SHP77 (cell line): Measurements from ENCODE around the gene UCP2.
A peak's percentile ranks its signal among the peaks of the same experiment; 100 is the strongest.
"Not testable (repeated sequence)": the region's sequence is repeated elsewhere in the genome, so short reads cannot be mapped to it uniquely, and the experiment has no call there.

Experiments used
- DNase-seq, 2 experiments: peaks; one replicate each; lab custom pipeline; 2025; lab: John Stamatoyannopoulos, UW

The UCP2 gene

DNA sequence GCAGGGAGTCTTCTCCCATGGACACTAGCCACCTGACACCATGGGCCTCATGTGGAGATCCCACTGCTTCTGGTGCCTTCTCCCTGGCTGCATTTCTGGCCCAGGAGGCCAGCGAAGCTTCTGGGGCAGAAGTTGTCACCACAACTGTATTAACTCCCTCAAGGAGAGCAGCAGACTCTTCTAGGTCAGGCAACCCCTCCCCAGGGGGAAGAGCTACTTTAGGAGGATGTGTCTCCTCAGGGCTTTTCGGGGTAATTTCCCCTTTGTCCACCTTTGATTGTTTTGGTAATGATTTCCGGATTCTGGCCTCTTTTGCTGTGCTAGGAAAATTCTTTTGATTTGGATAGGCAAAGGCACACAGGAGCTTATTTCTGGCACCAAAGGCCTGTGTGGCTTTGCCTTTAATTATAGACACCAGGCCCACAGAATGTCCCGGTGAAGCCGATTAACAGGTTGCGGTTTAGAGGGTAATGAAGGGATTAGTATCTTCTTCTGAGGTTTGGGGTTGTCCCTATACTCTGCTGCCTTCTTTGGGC is 8.9 kb upstream of the UCP2 start:
- DNase-seq, result no peak

DNA sequence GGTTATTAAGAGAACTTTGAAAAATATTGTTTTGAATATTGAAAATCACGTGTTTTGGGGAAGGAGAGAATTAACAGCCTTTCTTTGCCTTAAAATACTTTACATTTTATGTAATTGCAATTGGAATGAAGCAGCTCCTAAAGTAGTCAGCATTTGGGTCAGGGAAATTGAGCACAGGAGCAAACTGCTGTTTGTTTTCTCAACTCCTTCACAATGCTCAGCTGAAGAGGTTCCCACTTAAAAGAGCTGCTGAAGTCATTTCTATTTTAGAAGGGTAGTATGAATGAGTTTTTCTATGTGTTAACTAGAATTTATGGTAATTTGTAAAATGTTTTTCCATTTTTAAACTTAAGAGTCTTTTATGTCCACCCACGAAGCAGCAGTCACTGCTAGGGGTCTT is 8.1 kb upstream of the UCP2 start:
- DNase-seq, result no peak

DNA sequence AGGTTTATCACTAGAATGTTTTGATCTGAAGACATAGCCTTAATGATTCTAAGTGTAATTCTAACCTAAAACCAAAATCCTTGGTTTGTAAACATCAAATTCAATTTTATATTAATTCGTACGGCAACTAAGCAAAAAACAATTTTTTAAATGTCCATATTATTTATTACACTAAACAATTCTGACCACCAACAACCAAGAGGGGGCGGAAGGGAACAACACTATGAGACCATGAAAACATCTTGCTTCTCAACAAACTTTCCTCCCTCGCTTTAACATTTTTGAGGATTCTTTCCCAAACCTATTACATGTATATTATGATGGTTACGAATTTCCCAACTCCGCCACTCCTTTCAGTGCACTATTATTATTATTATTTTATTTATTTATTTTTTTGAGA is 6.5 kb upstream of the UCP2 start:
- no peak for DNase-seq

DNA sequence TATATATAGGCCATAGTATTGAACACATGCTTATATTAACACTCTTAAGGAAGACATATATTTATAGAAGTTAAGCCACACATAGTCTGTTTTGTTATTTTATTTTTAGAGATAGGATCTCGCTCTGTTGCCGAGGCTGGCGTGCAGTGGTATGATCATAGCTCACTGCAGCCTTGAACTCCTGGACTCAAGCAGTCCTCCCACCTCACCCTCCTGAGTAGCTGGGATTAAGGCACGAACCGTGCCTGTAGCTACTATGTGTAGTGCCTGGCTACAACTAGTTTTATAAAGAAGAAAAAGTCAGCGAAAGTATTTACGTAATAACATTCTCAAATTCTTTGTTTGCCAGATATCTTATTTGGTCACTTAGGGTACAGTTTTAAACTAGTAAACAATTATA is 5.6 kb upstream of the UCP2 start:
- DNase-seq, result no peak

DNA sequence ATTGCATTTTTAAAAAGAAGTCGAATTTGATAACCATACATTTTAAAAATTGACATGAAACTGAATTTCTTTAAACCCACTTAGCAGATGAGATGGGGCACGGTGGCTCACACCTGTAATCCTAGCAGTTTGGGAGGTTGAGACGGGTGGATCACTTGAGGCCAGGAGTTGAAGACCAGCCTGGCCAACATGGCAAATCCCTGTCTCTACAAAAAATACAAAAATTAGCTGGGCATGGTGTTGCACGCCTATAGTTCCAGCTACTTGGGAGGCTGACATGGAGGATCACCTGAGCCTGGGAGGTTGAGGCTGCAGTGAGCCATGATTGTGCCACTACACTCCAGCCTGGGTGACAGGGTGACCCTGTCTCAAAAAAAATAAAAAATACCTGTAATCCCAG is 3.0 kb upstream of the UCP2 start:
- not testable (repeated sequence) for DNase-seq

DNA sequence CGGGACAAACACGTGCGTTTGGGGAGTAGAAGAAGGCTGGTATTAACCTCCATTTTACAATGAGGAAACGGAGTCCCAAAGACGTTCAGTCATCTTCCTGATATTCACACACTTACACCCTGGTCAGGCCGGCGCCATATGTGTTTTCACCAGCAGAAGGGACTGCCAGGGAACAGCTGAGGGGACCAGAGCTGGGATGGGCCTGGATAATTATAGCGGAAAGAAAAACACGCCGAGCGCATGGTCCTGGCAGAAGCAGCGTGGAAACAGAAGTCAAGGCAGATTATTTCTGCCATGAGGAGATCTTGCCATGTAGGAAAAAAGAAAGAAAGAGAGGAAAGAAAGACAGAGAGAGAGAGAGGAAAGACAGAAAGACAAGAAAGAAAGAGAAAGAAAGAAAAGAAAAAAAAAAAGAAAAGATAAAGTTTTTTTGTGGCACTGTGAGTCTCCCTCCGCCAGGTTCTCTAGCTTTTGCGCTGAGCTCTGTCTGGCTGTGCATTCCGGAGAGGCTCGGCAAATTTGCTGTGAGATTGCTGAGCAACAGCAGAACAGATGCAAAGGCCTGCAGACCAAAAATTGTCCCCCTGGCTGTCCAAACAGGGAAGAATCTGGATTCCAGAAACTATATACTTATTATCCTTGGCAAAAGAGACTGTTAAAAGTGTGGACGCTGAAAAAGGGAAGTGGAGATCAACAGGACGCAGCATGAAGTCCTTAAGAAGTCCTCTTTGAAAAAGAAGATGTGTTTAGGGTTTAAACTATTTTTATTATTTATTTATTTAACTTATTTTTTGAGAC is 1.3 kb upstream of the UCP2 start:
- peak; percentile 39 to 79 for DNase-seq

DNA sequence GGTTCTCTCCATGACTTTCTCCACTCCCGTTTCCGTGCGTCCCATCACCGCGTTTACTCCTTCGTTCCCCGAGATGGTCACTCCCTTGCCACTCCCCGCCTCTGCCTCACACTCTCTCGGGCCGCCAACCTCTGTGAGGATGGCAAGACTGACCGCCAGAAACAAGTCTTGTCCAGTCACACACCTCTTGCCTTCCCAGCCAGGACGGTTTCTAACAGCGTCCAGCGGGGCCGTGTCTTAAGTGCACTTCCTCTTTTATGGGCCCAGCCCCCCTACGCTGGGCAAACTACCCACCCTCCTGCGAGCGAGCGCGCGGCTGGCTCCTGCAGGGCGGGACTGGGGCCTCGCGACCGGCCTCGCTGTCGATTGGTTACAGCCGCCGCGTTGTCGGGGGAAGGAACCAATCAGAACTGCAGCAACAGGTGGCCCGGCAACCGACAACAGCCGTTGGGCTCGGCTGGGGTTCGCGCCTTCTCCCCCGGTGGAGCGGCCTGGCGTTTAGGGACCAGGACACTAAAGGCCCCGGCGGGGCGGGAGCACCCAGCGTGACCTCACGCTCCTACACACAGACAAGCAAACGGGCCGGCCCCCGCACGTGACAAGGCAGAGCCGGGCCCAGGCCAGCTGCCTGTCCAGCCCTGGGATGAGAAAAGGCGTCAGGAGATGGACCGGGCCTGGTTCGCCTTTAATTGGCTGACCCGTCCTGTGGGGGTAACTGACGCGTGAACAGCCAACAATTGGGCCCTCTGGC is 522 bp upstream of the UCP2 start:
- peak; percentile 99 for DNase-seq

DNA sequence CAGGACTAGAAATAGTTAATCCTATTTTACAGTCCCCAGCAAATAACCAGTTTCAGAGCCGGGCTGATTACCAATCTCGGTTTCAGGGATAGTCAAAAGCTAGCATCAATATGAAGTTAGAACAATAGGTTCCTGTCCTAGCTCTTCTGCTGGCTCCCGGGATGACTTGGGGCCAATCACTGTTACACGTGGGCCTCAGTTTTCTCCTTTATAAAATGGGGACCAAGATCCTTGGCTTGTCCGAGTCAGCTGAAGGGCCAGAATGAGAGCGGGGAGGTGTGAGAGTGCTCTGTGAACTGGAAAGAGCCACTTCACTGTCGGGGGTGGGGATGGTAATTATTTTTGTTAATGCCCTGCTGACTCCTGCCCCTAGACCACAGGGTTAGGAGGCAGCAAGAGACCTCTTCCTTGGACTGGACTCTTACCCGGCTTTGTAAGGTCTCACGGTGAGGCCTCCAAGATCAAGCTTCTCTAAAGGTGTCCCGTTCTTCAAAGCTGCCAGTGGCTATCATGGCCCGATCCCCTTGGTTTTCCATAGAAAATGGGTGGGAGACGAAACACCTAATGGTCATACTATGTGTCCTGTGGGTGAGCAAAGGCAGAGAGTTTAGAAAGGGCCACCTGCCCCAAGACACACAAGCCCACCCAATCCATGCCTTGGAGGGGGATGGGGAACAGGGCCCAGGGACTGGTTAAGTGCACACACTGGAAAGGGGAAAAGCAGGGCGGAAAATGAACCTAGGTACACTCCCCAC is 1.4 kb downstream of the UCP2 start:
- DNase-seq, result no peak

DNA sequence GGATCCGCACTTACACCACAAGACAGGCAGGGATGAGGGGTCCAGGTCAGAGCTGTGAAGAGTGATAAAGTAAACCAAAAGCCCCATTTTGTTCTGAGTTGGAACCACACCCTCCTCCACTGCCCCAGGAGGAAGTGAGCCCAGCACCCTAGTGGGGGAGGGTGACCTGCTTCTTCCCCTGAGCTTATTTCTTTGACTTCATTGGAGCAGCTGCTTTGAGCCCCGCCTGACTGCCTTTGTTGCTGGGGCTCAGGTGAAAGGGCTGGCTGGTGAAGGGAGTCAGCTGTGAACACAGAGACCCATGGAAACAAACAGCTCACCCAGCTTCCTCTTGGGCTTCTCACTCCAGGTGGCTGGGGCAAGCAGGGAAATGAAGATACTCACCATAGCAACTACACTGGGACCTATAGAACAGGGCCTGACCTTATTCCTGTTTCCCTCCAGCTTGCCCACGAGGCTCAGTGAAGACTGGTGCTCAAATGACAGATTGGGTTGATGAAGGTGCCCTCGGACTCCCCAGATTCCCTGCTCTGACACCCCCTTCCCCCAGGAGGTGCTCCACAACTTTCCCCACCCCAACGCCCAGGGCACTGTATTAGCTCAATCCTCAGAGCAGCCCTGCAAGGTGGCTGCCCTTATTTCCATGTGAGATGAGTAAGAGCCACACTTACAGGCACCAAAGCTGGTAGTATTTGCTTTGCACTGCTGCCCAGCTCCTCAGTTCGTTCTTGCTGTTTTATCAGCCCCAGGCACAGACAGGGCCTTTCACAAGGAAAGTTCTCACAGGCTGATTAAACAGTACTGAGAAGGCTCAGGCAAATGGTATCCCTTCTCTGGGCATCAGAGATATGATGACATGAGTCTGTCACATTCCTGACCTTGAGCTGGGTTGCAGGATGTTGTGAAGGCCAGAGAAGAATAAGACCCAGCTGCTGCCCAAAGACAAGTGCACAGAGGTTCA is 2.4 kb downstream of the UCP2 start:
- peak; percentile 94 for DNase-seq

DNA sequence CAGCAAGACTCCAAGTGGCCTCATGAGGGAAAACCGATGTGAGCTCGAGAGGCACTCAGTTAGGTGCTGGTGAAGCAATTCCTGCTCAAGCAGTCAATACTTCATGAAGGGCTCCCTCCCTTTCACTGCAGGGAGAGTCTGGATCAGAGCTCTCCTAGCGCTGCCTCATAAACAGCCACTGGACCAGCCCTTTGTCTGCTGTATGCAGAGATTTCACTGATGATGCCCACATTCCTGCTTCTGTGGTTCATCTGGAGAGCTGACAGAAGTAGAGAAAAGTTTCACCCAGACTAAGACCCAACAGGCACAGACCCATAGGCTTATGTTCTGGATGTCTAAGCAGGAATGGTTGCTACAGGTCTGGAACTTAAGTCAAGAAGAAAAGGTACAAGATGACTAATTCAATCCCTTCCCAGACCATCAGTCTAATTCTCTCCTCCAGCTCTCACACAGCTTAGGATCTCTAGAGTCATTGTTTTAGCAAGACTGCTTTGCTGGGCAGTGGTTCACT is 4.0 kb downstream of the UCP2 start:
- DNase-seq, result no peak

DNA sequence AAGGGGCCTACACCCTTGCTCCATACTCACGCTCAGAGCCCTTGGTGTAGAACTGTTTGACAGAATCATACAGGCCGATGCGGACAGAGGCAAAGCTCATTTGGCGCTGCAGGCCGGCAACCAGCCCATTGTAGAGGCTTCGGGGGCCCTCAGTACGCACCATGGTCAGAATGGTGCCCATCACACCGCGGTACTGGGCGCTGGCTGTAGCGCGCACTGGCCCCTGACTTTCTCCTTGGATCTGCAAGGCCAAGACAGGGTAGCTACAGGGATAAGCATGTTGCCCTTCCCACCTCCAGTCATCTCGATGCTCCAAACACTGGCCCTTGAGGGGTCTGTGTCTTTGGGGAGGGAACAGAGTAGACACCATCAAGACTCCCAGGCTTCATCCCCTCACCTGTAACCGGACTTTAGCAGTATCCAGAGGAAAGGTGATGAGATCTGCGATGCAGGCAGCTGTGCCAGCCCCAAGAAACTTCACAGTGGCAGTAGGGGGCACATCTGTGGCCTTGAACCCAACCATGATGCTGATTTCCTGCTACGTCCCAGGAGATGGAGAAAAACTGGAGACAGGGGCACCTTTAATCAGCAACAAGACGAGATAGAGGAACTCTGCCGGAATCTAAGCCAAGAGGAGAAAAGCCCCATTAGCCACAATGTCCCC is 4.7 kb downstream of the UCP2 start:
- DNase-seq, result no peak

DNA sequence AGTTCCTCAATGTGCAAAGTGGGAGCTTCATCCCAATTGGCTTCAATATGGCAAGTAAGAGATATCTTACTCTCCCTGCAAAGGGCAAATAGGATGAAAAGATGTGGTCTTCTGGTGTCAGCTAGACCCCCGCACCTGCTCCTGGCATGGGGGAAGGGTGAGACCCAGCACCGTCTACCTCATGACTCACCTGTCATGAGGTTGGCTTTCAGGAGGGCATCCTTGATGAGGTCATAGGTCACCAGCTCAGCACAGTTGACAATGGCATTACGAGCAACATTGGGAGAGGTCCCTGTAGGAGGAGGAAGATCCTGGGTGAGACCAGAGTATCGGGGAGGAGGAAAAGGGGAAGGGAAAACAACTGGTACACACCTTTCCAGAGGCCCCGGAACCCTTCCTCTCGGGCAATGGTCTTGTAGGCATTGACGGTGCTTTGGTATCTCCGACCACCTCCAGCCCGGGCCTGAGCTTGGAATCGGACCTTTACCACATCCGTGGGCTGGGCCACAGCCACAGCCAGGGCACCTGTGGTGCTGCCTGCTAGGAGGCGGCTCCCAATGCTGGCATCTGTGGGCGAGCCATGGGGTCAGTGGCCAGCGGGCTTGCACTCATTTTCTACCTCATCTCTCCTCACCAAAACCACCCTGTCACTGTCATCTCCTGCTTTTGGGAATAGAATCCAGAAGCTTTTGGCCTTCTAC is 6.0 kb downstream of the UCP2 start:
- DNase-seq, result no peak

DNA sequence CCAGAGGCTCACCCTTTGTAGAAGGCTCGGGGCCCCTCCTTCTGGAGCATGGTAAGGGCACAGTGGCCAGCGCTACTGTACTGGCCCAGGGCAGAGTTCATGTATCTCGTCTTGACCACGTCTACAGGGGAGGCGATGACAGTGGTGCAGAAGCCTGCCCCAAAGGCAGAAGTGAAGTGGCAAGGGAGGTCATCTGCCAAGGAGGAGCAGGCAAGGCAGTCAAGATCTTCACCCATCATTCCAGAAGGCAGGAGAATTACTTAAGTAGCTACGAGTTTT is 7.2 kb downstream of the UCP2 start:
- no peak for DNase-seq

DNA sequence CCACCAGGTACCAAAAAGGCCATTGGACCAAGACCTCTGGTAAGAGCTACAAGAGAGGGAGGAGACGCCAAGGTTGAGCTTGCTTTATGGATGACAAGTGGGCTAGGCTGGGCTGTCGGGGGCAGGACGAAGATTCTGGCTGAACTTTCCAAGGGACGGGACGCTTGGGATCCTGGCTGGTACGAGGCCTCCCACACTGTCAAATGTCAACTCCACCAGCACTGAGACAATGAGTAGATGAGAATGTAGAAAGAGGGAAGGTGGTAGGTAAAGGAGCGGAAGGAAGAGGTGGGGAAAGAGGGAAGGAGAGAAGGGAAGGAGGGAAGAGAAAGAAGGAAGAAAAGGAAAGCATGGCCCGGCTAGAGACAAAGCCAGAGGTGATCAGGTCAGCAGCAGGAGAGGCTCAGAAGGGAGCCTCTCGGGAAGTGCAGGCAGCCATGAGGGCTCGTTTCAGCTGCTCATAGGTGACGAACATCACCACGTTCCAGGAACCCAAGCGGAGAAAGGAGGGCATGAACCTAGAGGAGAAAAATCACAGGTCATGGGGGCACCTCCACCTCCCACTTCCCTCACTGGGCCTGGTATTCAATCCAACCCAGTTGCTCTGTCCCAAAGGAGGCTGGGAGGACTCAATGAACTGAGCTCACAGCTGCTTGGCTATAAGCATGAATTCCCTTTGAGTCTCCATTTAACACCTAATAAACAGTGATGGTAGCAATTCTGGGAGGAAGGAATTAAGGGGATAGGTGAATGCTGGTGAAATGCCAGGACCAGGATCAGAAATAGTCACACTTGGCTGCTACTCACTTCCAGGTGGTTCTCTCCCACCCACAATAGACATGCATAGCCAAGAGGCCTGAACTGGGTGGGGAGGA is 7.8 kb downstream of the UCP2 start:
- no peak for DNase-seq

DNA sequence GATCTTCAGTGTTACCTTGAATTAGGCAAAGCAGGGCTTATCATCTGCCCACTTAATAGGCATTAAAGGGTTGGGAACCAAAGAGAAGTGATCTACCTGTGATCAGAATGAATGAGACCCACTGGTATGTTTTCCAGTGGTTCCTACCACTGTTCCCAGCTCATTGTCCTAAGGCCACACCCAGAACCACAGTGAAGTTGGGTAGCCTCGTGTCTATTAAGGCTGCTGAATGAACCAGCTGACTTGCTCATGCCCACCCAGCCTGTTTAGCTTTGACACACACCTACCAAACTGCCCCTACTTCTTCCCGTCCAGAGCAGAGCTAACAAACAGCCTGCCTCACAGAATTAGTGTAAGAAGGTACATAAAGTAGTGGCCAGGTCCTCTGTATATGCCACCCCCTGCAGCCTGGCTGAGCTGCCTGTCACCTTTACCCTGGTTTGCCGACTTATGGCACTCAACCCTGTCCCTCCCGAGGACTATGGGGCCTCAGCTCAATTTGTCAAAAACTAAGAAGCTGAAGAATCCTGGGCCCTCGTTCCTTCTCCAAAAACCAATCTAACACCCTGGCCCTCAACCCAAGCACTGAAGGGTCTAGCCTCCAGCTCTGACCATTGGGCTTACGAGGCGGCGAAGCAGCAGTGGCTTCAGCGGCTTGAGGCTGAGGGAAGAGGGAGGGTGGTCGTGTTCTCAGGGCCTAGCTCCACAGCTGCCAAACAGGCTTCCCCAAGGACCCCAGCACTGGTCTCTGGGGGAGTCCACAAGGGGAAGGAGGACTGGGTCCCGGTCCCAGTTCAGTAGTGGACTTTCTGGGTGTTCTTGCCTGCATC is 9.8 kb downstream of the UCP2 start:
- DNase-seq, result no peak

DNA sequence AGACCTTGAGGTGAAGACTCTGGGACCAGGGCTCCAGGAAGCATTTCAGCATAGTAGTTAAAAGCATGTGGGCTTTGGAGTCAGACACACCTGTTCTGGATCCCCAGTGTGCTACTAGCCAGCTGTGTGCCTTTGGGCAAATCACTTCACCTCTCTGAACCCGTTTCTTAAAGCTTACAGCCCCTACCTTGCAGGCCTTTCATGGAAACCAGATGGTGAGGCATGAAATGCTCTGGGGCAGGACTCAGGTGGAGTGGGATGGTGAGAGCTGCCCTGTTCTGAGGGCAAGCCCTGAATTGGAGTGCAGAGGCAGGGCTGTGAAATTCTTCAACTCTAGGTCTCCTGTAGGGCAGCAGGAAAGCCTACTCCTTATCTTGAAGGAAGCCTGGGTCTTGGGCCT is 10.5 kb downstream of the UCP2 start:
- DNase-seq, result no peak

DNA sequence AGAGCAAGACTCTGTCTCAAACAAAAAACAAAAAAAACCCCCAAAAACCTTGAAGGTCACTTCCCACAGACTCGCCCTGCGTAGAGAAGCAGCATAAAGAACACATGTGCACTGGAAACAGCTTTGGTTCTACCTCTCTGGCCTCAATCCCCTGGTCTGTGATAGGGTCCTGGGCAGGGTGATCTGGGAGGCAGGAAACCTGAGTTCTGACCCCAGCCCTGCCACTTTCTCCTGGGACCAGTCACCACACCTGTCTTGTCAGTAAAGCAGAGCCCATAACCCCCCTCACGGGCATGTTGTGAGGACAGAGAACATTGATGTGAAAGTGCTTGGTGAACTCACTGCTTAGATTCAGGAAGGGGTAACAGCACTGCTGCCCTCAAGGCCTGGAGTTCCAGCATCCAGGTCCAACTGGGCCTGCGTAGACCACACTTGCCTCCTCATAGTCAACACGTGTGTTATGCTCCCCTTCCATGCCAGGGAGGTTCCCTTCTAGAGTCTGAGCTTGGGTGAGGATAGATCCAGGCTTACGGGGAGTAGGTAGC is 11.4 kb downstream of the UCP2 start:
- no peak for DNase-seq
